Coronary artery (tissue), 2 donors: ENCODE measurements around the gene MRTFA.

ENCODE experiments used
- DNase-seq: peaks from one replicate; pipeline ENCODE4 v3.0.0-alpha.2; 2017; ENCODE audit warnings: low spot score
- H3K27ac ChIP-seq, 2 donors: fragments of 200-600 bp; sonication (generic); one replicate each; pipeline ENCODE4 v1.5.1; 2016 to 2019
- H3K4me3 ChIP-seq: fragments of 200-600 bp; sonication (generic); 2 replicates; pipeline ENCODE4 v1.5.1; 2016; ENCODE audit warnings: mild to moderate bottlenecking, moderate library complexity
- CTCF ChIP-seq: fragments of 200-600 bp; sonication (generic); IDR thresholded peaks from one replicate; pipeline ENCODE4 v1.5.1; 2019; ENCODE audit warnings: antibody characterized with exemption

The MRTFA gene

GRCh38 chr22:40487663-40488249, 148.8 kb downstream of the MRTFA start:
- Histone ChIP-seq H3K27ac (no peak overlapping the region), H3K4me3 (no peak overlapping the region)
- no peak for DNase-seq

GRCh38 chr22:40486962-40487602, 149.4 kb downstream of the MRTFA start:
- TF ChIP-seq CTCF, result no peak
- Histone ChIP-seq H3K4me3 (no peak overlapping the region), H3K27ac (peak overlapping the region in 1 of 2 donors; percentile 39)
- DNase-seq, result no peak

More at GRCh38 chr22:40487663-40488249, 148.8 kb downstream of the MRTFA start:
- peak; percentile 34 for TF ChIP-seq CTCF

- DNase-seq, result no peak
- peak overlapping the region in 1 of 2 donors; percentile 39 for H3K27ac ChIP-seq
- TF ChIP-seq CTCF, result no peak
- H3K4me3 ChIP-seq, result no peak overlapping the region
These were observed 150.5 kb downstream of the MRTFA start for GRCh38 chr22:40485813-40486667.

DNA sequence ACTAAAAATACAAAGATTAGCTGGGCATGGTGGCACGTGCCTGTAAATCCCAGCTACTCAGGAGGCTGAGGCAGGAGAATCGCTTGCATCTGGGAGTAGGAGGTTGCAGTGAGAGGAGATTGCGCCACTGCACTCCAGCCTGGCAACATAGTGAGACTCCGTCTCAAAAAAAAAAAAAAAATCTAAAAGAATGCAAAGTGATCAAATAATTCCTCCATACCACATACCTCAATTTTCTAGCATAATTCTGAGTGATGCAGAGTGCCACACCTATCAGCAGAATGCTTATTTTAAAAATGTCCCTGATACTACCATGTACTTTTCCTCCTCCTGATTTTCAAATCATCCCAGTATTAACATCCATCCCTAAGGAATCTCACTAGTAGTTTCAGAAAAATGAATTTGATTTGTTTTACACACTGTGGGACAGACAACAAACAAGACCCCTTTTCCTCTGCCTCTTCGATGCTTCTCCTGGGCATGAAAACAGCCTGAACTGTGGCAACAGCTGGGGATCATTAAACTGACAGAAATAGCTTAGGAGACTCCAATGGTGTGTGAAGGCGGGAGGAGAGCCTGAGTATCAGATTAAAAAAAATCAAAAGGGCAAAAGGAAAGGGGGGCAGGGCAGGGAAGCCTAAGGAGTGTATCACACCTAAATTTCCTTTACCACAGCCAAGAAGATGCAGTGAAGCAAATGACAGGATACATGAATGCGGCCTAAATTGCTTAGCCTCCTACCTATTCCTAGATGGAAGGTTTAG, 151.4 kb downstream of the MRTFA start:
- DNase-seq, result no peak
- Histone ChIP-seq H3K27ac (peak overlapping the region in 1 of 2 donors; percentile 16), H3K4me3 (no peak overlapping the region)
- TF ChIP-seq CTCF, result no peak

- no peak for TF ChIP-seq CTCF
- Histone ChIP-seq H3K27ac (no peak overlapping the region), H3K4me3 (no peak overlapping the region)
- DNase-seq, result no peak
These were observed 153.6 kb downstream of the MRTFA start for GRCh38 chr22:40482886-40483285.

GRCh38 chr22:40482391-40482790, 154.1 kb downstream of the MRTFA start:
- no peak for TF ChIP-seq CTCF
- no peak overlapping the region for H3K4me3 ChIP-seq
- no peak for DNase-seq
- H3K27ac ChIP-seq, result no peak overlapping the region
